Activated gamma-delta T cell treated with Interleukin-2 at 50 U/mL for 16 hours (primary cell): Measurements from ENCODE around the gene LRRC32.
"Not testable (repeated sequence)": the region's sequence is repeated elsewhere in the genome, so short reads cannot be mapped to it uniquely, and the experiment has no call there.

ENCODE experiments used
- DNase-seq: peaks from one replicate; pipeline ENCODE4 v3.0.0-alpha.2; 2020

Gene LRRC32

DNA sequence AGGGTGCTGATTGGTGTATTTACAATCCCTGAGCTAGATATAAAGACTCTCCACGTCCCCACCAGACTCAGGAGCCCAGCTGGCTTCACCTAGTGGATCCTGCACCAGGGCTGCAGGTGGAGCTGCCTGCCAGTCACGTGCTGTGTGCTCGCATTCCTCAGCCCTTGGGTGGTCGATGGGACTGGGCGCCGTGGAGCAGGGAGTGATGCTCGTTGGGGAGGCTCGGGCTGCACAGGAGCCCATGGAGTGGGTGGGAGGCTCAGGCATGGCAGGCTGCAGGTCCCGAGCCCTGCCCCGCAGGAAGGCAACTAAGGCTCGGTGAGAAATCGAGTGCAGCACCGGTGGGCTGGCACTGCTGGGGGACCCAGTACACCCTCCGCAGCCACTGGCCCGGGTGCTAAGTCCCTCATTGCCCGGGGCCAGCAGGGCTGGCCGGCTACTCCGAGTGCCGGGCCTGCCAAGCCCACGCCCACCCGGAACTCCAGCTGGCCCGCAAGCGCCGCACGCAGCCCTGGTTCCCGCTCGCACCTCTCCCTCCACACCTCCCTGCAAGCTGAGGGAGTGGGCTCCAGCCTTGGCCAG is 61.6 kb downstream of the LRRC32 start:
- DNase-seq, result not testable (repeated sequence)

GRCh38 chr11:76608228-76608627 is 62.3 kb downstream of the LRRC32 start:
- DNase-seq, result not testable (repeated sequence)
